GM20431 (cell line): Measurements from ENCODE around the gene ATP8A2.

Experiments
- in situ Hi-C: fragments of 300-500 bp; cut with MseI, MboI; formaldehyde crosslinking; loops from one replicate; pipeline ENCODE4 v1.15.0; 2020; ENCODE audit warnings: low sequenced_read_pairs; ENCODE audit not compliant: unreplicated experiment

ATP8A2 gene

GRCh38 chr13:25967144-25967543, 595.4 kb downstream of the ATP8A2 start:
- in situ Hi-C loops, result no loop called here

- in situ Hi-C loops, result no loop called here
Observed at GRCh38 chr13:25971047-25971446, 599.3 kb downstream of the ATP8A2 start.

DNA sequence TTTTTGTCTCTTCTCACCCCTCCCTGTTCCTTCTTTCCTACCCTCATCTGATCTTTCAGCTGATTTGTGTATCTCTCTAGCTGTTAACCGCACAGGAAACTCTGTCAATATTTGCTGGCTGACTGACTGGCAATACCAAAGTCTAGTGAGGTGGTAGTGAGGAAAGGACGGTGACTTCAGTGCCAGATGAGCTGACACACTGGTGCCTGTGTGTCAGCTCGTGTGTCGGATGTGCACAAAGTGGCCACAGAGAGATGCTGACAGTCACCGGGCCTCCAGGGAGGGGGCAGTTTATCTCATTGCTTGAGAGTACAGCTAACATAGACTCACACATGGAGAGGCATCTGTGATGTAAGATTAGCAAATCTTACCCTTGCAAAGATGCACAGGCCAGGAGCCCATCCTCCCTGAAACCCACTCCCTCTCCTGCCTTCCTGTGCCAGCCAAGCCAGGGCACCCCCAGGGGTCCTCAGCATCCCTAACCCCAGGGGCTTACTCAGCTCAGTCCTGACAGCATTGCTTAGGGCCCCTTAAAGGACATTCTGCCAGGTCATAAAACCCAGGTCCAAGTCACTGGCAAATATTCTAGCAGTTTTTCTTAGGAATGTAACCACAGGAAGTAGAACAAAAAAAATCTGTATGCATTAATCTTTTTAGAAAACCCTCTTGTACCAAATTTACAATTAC, 599.8 kb downstream of the ATP8A2 start:
- in situ Hi-C loops, result no loop called here

DNA sequence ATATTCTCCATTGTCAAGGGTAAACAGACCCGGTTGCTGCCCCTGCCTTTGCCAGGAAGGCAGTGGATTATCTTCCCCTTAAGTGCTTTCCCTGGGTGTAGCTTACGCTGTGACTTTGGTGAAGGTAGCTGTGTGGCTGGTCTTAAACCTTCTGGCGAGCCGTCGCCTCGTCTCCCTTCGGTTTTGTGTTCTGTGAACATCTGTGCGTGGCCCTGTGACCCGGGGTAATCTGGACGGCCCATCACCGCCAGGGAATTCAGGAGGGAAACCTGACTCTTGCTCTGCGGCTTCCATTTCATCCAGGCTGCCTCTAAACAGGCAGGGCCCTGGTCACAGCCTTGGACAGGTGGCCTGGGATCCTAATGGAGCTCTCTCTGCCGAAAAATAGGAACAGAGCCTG, 601.3 kb downstream of the ATP8A2 start:
- in situ Hi-C loops, result no loop called here

DNA sequence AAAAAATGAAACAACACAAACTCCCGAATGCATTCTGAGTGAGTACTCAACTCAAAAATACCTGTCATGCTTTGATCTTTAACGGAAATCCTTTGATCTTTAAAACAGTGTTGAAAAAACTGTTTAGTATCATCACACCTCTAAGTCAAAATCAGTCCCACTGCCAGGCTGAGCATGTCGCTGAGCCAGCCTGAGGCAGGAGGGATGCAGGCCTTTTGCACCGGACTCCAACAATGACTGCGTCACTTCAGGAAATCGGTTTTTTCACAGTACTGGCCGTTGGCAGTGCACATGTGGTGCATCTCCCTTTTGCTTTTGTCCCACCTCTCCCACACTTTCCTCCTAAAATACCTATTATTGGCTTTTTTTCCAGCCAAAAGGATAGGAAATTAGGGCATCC, 601.8 kb downstream of the ATP8A2 start:
- in situ Hi-C loops, result no loop called here

DNA sequence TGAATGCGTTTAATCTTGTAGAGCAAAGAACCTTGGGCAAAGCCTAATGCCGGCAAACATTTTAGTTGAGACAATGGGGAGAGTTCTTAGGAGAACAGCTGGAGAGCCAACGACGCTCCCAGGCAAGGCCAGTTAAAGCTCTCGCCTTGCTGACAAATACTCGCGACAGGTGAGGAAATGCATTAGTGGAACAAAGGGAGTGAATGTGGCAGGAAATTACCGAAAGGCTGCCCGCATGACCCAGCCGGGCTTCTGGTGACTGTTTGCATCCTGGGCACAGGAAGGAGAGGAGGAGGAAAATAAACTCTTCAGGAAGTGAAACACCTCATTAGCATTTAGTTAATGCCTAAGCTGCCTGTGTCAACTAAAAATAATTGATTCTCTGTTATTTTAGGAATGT, 605.4 kb downstream of the ATP8A2 start:
- in situ Hi-C loops, result no loop called here

DNA sequence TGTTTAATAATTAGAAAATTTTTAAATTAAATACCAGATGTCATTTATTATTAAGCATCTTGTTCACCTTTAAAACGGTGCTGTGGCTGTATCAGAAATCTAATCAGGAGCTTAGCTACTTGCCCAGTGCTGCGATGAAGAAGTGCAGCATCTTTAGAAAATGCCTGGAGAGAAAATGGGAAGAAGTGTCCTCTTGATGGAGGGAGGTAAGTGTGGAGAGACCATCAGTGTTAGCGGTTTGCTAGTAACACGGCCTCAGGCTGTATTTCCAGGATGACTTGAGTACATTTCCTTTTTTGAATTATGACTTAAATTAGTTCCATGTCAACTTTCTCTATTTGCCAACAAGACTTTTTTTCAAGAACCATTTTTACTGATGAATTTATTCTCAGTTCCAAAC, 605.9 kb downstream of the ATP8A2 start:
- in situ Hi-C loops, result no loop called here

GRCh38 chr13:25978961-25979360, 607.2 kb downstream of the ATP8A2 start:
- in situ Hi-C loops, result no loop called here

- in situ Hi-C loops, result no loop called here
Observed at GRCh38 chr13:25979371-25979770, 607.6 kb downstream of the ATP8A2 start.

DNA sequence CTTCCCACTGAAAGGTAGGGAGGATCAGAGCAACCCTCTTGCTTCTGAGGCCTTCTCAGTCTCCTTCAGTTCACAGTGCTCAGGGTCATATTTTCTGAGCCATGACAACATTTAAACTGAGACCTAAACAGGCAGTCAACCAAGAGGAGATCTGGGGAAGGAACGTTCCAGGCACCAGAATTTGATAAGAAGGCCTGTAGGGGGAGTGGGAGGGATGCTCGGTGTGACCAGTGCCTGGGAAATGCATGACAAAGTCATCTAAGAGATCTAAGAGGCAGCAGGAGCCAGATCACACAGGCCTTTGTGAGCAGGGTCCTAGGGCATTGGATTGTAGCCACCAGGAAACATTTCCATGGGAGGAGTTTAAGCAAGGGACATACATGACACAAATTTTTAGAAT, 608.5 kb downstream of the ATP8A2 start:
- in situ Hi-C loops, result no loop called here

DNA sequence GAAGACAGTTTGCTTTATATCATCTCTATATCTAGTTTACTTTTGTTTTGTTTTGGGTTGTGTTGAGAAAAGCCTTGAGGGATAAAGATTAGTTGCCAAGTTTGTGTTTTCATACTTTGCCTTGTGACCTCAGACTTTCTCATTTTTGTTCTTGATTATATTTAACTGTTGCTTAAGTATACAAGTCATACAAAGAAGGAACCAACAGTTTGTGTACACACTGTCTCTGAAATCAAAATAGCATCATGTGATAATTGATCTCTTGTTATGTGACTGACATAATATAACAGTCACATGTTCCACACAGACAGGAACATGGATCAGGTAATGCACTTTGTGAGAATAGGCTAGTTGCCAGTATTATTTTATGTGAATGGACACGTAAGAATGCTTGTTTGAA, 609.3 kb downstream of the ATP8A2 start:
- in situ Hi-C loops, result no loop called here

DNA sequence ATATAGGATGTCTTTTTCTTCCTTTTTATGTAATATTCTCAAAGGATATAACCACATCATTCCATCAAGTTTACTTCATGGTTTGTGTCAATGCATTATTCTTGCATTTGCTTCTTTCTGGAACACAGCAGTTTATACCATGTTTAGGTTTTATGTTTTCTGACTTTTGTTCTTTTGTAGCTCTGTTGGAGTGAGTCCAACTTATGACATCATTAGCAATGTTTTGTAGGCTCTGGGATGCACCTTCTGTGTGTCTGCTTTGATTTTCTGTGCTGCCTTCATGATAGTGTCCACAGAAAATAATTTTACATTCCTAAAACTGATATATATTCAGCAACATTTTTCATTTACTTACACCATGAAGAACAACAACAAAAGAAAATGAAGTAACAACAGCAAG, 611.1 kb downstream of the ATP8A2 start:
- in situ Hi-C loops, result no loop called here

DNA sequence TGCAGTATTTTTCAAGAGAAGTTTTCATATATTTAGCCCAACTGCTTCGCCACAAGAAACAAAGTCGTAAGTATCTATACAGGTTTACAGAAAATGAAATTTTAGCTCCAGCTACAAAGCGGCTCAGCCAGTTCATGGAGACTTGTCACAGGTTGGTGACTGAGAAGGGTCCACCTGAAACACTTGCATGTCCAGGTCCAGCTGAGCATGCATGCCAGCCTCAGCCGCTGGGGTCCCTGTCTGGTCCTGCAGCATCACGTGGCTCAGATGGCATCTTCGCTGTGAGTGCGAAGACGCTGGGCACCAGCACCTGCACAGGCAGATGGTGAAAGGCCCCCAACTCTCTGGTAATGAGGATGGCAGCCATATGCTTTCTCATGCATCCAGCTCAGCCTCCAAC, 616.2 kb downstream of the ATP8A2 start:
- in situ Hi-C loops, result no loop called here

DNA sequence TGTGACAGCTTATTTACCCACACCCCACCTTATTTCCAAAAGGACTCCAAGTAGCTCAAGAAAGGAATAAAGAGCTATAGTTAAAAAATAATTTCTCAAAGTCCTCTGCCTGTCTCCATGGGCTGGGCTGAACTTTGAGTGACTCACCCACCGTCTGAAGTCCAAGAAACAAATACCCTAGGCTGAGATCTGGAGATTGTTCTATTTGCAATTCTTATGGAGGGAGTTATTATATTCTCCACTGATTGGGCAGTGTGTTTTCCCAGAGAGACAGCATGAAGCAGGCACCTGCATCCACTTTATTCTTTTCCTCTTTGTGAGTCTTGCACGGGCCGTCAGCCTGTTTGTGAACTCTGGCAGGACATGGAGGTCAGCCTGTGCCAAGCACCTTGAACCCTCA, 616.9 kb downstream of the ATP8A2 start:
- in situ Hi-C loops, result no loop called here

DNA sequence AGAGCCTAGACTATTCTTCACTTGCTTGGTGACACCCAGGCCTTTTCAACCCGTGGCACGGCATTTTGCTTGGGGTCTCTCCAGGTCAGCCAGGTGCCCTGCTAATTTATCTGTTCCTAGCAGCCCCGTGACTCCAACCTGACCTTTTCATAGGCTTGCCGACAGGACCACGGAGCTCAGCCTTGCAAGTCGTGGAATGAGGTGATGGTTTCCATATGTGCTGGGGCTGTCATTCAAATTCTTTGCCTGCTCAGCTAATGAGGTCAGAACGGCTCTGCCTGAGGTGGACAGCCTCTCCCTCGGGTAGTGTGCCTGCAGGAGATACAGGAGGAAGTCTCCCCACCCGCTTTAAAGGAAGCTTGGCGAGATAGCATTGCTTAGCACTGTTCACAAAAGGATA, 619.0 kb downstream of the ATP8A2 start:
- in situ Hi-C loops, result no loop called here

DNA sequence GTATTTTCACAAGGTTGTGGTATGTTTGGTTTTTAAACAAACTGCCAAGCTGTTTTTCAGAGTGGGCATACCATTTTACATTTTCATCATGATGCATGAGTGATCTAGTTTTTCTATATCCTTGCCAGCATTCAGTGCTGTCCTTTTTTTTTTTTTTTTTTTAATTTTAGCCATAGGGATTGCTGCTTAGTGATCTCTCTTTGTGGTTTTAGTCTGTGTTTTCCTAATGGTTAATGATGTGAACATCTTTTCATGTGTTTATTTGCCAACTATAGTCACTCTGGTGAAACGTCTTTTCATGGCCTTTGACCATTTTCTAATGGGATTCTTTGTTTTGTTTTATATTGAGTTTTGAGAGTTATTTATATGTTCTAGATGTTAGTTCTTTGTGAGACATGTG, 620.3 kb downstream of the ATP8A2 start:
- in situ Hi-C loops, result no loop called here

GRCh38 chr13:26007261-26008125, 635.7 kb downstream of the ATP8A2 start:
- in situ Hi-C loops, result loop anchor here (25.0 kb wide), 1 partner anchor 95 kb away; no protein-coding TSS in a partner anchor

DNA sequence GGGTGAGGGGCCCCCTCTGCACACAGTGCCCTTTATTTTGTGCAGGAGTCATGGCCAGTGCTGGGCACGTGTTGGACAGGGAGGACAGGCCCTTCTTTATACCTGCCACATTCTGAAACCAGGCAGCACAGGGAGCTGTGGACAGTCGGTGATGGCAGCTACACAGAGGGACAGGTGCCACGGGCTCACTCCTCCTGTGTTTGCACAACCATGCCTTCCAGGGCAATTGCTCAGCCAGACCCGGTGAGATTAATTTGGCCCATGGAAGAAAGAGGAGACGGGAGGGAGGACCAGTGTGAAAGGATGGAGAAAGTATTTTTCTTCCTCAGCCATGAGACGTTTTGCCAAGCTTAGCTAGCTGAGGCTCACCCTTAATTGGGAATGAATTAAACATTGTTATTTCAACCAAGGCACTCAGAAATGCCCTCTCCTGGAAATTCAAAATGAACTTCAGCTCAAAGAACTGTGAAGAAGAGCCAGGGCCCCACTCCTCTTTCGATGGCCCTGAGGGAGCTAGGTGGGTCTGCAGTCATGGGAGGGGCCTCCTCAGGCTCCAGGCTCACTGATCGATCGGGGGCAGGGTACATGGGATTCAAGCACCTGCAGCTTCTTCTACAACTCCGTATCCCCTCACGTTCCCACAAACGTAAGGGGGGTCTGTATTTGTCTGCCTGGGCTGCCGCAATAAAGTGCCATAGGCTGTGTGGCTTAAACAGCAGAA, 638.9 kb downstream of the ATP8A2 start:
- in situ Hi-C loops, result loop anchor here (25.0 kb wide), 1 partner anchor 98 kb away; no protein-coding TSS in a partner anchor

GRCh38 chr13:26011208-26011573, 639.4 kb downstream of the ATP8A2 start:
- in situ Hi-C loops, result loop anchor here (25.0 kb wide), 1 partner anchor 99 kb away; no protein-coding TSS in a partner anchor

DNA sequence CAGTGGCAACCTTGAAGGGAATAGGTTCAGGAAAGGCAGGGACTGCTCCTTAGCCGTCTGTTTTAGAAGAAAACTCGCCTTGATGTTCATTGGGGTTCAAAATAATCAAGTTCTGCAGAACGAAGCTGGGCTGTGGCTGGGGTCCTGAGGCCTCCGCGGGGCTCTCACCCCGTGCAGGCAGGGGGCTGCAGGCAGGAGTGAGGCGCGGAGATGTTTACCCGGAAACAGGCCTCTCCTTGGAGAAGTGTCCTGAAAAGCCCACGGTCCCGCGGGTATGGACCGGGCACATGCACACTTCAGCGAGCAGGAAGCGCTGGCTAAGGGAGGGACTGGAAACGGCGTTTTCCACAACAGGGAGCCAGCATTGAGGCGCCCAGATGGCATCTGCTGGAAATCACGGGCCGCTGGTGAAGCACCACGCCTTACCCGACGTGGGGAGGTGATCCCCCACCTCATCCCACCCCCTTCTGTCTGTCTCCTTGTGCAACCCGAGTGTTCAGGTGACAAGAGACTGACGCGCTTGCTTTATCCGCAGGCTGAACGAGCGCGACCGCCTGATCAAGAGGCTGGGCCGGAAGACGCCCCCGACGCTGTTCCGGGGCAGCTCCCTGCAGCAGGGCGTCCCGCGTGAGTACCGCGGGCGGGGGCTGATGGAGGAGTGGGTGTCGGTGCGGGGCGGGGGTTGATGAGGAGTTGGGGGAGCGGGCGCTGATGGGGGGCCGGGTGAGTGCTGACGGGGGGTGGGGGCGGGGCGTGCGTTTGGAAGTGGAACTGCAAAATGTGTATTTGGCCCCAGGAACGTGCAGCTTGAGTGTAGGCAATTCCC, 640.4 kb downstream of the ATP8A2 start:
- in situ Hi-C loops, result loop anchor here (25.0 kb wide), 1 partner anchor 100 kb away; no protein-coding TSS in a partner anchor
